ENCODE results near the gene ITPR1.

Gene ITPR1

DNA sequence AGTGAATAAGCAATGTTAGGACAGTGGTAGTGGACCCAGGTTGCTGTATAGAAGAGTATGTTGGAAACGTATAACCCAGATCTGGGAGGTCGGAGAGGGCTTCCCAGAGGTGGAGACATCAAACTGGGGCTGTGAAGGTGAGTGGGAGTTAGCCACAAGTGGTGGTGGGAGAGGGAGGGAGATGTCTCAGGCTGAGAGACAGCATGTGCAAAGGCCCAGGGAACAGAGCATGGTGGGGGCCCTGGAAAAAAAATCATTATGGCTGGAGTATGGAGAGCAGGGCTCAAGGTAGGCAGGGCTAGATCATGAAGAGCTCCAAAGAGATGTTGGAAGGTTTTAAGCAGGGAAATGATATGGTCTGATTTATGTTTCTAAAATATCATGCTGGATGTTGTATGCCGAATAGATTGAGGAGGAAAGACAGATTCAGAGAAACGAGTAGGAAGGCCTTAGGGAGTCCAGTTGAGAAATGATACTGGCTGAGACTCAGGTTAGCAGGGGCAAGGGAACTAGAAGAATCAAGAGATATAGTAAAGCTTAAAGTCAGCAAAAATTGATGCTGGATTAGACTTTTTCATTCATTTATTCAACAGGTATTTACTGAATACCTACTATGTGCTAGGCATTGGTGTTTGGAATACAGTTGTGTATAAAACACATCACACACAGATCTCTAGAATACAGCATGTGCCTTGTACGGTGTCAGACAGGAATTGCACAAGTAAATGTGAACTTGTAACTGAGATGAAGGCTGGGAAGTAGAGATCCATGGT lies 17.0 kb downstream of the ITPR1 start:
- no peak for DNase-seq (ENCODE audit: low spot score)

DNA sequence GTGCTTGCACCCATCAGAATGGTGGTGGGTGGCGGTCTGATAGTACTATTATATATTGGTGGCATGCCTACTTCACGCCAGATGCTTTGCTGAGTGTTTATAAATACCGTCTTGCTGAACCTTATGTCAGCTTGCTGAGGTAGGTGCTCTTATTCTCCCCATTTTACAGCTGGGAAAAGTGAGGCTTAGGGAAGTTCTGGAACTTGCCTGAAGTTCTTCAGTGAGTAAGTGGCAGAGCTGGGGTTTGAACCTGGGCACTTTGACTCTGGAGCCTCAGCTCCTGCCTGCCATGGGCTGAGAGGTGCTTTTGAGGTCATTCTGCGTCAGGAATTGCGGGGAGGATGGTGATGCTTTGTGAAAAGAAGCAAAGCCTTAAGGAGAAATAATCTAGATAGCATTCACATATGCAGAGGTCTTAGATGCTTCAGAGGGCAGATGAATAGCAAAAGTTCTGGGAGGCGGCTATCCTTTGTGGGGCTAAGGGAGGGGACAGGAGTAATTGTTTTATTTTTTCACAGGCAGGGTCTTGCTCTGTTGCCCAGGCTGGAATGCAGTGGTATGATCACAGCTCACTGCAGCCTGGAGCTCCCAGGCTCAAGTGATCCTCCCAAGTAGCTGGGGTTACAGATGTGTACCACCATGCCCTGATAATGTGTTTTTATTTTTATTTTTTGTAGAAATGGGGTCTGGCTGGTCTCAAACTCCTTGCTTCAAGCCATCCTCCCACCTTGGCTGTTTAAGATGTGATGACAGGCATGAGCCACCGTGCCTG lies 18.5 kb downstream of the ITPR1 start:
- DNase-seq (ENCODE audit: low spot score): no peak

DNA sequence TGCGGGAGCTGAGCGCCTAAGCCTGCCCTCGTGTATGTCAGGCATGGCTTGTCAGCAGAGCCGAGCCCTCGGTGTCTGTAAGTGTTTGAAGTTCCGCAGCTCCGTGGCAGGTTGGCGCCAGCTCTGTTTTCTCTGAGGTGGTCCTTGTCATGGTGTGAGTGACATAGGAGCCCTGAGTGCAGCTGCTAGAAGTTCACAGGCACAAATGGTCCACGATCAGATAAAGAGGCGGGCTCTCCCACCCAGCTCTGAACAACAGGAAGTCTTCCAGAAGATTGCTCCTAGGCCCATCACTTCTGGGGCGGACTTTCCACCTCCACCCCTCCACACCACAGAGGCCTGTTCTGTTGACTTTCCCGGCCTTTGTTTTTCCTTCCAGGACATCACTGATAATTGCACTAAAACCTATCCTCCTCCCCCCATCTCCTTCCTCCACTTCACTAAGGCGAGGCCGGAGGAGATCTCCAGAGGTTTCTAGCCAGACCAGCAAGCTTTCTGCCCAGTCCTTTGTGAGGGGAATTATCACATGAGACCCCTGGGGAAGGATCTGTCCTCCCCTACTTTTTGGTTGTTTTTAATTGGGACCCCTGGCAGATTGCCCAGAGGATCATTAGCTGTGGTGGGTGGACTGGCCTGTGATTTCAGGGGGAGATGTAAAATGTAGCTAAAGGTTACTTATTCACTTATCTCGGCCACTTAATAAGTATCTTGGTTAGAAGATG lies 19.9 kb downstream of the ITPR1 start:
- no peak for DNase-seq (ENCODE audit: low spot score)

DNA sequence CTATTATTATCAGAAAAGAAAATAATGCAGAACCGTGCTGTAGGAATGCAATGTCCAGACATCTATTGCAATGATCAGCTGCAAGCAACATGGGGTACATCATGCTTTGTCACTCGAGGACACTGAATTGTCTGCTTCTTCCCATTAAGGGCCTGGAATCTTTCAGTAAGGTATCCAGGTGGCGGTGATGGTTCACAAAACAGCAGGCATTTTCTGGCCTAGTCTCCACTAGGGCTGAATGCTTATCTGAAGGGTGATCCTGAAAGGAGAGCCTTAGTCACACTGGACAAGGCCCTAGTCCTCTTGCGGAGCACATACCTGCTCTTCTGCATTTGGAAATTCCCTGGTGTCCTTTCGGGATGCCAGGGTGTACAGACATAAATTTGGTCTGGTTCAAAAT lies 21.2 kb downstream of the ITPR1 start:
- DNase-seq (ENCODE audit: low spot score): no peak

DNA sequence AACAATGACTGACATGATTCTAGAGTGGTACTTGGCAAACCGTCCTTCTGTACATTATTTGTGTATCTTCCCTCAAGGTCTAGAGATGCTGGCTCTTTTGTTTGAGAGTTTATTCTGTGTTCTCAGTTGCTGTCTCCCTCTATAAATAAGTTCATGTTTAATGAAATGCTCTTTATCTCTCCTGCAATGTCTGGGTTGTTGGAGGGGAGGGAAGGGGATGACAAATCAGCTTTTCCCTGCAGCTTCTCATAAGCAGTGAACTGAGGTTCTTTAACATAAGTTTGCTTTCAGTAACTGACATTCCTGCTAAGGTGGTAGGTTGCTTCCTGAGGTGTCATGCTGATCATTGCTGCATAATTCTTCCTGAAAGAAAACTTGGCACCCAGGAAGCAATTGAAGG lies 21.8 kb downstream of the ITPR1 start:
- no peak for DNase-seq (ENCODE audit: low spot score)

DNA sequence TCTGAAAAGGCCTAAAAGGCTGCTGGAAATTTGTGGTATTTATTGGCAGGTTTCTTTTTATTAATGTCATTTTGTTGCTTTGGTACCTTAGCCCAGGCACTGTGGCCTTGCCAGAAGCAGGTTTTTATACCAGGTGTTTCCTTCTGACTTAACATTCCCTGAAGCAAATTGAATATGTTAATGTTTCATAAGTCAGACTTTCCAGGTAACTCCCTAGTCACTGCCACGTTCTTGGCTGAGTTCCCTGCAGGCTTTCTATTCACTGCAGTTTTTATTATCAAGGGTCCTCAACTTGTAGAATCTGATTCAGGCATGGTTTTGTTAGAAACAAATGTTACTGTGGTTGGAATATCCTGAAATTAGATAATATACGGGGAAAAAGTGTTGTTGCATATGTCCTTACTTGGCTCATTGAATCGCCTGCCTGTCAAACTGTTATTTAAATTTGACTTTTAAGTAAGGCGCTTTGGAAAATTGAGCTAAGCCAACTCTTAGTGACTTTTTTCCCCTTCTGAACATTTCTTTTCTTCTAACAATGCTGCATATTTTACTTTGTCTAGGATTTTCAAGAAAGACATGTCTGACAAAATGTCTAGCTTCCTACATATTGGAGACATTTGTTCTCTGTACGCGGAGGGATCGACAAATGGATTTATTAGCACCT lies 22.9 kb downstream of the ITPR1 start:
- no peak for DNase-seq (ENCODE audit: low spot score)

DNA sequence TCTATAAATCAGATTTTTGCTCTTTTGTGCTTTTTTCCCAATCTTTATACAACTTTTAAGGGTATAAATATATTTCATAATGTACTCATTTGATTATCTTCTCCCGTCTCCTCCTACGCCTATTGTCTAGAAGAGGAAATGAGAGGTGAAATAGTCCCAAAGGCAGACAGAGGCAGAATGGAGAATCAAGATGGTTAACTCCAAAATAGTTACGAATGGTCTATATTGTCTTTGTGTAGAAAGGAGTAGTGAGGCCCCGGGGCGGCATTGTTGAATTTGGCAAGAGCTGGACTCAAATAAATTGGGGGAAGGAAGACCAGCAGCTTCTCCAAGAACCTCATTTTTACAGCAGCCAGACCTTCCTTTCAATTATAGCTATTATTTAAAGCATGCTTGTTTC lies 23.9 kb downstream of the ITPR1 start:
- DNase-seq (ENCODE audit: low spot score): no peak

DNA sequence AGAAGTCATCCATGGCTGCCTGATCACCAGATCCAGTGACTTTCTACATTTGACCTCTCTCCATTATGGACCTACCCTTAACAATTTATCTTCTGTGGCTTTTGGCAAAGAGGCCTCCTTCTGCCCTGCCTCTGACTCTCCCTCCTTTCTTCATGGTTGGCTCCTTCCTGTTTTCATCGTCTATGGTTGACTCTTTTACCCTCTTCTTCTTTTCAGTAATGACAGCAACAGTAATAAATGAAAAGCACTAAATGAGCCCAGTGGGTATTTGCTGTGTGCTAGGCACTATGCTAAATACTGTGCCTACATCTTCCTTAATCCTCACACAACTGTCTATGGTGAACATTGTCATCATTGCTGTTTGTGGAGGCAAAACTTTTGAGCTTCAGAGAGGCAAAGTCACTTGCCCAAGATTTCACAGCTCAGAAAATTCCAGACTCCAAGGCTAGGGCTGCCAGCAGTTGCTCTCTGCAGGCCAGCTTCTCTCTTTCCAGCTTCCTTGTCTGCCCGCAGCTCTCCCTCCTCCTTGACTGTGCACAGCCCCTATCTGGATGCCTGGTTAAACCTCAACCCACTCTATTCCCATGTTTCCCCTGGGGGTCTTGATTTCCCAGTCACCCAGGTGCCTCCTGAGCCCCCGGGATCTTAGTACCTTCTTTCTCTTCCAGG lies 24.6 kb downstream of the ITPR1 start:
- no peak for DNase-seq (ENCODE audit: low spot score)

DNA sequence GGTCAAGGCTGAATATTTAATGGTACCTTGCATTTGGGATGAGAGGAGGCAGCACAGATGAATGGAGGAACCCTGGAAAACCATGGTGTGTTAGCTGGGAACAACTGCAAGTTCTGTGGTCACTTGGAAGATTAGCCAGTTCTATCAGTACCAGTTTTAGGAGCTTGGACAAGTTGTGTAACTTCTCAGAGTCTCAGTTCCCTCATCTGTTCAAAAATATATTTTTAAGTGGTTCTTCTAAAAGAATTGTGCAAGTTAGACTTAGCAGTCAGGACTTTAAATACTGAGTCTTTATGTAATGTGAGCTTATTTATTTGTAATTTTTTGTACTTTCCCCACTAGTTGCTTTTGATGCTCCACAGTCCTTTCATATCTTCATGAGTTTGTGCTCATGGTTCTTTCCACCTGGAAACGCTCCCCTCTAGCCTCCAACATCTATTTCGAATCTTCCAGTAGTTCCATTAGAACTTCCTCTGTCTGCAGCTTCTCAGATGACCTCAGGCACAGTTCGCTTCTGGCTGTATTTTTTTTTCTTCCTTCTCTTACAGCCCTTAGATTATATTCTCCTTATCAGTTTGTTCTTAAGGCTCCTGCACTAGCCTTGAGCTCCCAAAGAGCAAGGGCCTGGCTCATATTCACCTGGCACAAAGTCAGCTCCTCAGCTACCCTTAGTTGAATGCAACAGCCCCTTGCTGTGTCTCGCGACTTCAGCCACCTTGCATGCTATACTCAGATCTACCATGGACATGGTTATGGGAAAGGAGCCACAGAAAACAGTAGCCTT lies 27.1 kb downstream of the ITPR1 start:
- no peak for DNase-seq (ENCODE audit: low spot score)

DNA sequence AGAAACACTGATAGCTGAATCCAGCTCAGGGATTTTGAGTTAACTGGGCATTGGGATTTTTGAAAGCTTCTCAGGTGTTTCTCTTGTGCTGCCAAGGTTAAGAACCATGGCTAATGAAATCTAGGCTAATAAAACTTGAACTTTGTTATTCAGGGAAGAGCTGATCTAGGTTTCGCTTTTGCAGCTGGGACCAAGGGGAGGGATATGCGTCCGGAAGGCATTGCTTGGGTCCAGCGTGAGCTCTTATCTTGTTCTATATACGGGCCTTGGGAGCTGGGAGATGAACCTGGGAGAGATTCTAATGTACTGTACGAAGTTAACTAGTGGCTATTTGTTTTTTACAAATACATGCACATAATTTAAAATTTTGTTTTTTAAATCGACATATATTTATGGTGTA lies 29.8 kb downstream of the ITPR1 start:
- no peak for DNase-seq (ENCODE audit: low spot score)

DNA sequence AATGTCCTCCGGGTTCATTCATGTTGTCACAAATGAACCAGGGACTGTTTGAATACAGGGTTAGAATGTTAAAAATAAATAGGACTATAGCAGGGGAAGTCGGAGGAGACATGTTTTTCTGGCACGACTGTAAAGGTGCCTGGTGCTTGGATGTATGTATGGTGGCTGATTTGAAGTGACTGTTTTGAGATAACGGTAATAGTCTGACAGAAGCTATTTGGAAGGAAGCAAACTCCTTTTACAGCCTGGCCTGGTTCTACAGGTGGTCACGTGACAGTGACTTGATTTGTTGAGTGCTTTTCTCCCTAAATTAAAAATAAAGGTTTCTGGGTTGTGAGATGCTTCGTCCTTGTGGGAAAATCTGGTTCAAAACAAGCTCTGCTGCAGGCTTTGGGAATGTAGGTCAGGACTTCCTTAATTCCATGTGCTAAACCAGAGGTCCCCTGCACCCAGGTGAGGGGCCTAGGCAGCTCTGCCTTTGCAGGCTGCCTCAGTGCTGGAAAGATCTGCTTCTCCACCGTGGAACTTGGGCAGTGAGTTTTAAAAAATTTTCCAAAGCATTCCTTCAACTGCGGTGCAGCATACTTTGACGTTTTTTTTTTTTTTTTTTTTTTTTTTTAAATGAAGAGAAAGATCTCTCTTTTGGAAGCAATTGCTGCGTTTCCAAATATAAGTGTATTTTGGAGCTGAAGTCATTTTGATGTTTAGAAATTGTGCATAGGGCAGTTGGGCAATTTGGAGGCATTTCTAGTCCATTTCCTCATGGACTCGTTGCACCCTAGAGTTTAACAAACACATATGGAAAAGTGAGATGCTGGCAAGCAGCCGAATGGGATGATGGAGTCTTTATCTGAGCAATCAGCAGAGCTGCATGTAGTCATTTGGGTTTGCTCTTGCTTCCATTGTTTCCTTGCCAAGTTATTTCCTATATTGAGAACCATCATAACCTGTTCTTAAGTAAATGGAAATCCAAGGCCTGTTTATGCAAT lies 30.9 kb downstream of the ITPR1 start:
- DNase-seq (ENCODE audit: low spot score): no peak

DNA sequence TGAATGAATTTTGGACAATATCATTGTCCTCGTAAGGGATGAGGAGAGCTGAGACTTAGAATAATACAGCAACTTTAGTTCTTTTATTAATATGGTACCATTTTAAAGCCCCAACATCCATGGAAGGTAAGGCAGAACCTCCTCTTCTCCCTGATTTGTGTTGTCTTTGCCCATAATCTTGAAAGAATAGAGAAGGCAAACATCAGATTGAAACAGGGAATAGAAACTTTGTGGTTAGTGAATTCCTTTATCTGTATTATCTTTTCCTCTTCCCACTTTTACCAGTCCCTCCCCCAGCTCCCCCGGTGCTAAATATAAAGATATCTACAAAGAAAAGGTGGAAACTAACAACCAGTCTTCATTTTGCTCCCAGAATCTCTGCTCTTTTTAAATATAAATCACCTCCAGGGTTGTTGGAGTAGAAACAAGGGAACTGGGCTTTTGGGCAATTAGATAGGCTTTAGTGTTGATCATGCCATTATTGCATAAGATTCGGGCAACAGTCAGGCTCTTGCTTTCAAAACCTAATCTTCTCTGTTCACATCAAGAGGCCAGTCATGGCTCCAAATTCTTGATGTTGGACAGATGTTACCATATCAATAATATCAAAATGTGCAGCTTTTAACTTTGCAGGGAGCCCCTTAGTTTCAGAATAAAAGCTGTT lies 32.5 kb downstream of the ITPR1 start:
- DNase-seq (ENCODE audit: low spot score): no peak

DNA sequence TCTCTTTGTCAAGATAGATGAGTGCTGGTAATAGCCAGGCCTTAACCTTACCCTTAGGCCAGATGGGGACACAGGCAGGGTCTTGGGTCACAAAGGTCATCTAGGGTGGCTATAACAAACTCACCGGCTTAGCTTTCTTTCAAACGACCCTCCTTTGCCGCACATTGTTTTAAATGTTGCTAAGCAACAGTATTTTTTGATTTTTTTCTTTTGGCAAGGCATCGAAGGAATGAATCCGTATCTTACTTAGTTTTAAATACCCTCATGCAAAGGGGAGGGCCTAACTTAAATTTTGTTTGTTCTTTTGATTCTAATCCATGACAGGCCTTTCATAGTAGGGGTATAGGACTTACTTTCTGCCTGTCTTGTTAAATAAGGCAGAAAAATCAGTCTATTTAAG lies 35.2 kb downstream of the ITPR1 start:
- no peak for DNase-seq (ENCODE audit: low spot score)

DNA sequence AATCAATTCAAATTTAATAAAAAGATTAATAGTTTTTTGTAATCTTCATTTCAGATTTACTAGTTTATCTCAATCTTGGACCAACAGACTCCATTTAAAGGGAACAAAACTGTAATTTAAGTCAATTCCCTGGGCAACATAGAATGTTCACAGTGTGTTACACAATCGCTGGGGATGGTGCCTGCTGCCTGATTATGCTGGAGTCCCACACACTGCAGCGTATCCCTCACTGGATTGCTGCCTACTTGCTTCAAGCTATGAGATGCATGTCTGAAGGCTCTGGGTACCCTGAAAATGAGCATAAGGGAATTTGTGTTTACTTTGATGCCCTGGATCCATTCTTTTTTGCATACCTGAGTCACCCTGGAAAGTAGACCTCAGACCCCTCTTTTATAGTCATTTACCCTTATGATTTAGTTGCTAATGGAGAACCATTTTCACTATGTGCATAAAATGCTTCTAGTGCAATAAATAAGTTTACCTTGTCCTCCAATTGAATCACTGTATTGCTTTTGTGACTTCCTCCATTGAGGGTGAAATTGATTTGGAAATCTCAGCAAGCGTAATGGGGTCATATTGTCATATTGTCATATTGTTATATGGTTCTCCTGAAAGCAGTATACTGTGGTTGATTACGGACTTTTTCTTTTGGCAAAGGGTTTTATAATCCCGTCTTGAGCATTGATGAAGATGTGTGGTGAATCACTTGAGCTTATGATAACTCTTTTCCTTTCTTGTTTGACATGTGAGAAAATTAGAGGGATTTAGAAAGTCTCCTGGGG lies 35.9 kb downstream of the ITPR1 start:
- DNase-seq (ENCODE audit: low spot score): no peak

DNA sequence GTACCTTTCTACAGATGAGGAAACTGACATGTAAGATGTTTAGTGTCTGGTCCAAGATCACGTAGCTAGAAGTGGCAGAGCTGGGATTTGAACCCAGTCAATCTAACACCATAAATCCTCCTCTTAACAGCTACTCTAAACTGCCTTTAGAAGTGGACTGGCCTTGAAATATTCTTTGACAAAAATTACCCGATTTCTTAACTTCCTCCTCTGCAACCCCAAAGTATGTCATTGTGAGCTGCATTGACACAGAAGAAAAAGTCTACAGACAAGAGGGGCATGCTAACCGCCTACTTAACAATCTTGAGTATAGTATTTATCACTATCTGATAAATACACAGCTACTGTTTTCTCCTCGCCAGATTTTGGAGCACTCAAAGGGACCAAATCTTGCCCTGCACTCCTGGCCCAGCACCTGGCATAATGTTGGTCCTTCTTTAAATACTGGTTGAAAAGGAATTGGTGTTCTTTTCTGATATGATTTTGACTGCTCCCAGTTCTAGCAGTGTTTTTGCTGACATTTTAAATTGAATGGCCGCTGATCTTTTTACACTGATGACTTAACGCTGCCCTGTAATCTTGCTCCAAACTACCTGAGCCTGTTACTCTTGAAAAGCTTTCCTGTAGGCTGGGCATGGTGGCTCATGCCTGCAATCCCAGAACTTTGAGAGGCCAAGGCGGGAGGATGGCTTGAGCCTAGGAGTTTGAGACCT lies 36.9 kb downstream of the ITPR1 start:
- no peak for DNase-seq (ENCODE audit: low spot score)

DNA sequence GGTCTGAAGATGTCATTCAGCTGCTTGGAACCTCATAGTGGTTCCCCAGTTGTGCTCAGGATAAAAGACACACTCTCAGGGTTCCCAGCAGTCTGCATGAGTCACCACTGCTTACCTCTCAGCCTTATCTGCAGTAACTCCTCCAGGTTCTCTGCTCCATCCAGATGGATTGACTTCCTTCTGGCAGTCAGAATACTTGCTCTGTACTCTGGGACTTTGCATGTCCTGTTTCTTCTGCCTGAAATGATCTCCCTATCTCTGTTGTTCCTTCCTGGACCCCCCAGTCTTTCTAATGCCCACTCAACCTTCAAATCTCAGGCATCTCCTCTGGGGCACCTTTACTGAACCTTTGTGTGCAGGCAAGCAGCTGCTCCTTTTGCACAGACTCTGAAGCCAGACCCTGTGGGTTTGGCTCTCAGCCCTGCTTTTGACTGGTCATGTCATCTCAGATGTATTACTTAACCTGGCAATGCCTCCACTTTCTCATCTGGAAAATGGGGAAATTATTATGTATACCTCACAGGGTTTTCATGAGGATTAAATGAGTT lies 38.4 kb downstream of the ITPR1 start:
- no peak for DNase-seq (ENCODE audit: low spot score)

DNA sequence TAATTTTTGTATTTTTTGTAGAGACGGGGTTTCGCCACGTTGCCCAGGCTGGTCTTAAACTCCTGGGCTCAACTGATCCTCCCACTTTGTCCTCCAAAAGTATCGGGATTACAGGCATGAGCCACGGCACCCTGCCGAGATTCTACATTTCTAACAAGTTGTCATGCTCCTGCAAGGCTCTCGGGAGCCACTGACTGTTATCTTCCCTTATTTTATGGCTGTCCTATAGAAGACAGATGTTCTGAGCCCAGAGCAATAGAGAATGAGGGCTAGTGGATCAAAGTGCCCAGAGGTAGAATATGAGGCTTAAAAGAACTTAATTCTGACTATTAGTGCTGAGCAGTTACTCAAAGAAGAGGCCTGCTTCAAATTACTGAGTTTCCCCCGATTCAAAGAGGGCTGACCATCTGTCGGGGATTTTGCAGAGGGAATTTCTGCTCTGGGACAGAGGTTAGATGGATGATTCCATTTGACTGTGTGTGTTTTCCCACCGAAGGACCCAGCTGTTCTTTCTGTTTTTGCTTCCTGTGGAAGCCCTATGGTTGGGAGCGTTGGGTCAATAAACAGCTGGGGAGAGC lies 39.5 kb downstream of the ITPR1 start:
- no peak for DNase-seq (ENCODE audit: low spot score)
